Measurements from ENCODE around the gene SLC6A6. TPM values are rescaled to one million over a fixed set of nuclear protein-coding genes. Genes with fewer than 3 reads are reported as not detected.
A peak's percentile ranks its signal among the peaks of the same experiment; 100 is the strongest.
"Not testable (repeated sequence)": the region's sequence is repeated elsewhere in the genome, so short reads cannot be mapped to it uniquely, and the experiment has no call there.

The SLC6A6 gene
- total RNA-seq, 1 donor from 2014 or later: 35.4 TPM

GRCh38 chr3:14436954-14437281 is 34.5 kb downstream of the SLC6A6 start:
- H3K36me3 ChIP-seq: no peaks in the 10 kb centered on the region
- no peaks in the 10 kb centered on the region for H3K9me3 ChIP-seq (replicated peaks)
- peak overlapping the region; percentile 83 for H3K27ac ChIP-seq (replicated peaks)
- TF ChIP-seq CTCF (IDR thresholded peaks at IDR 0.05; ENCODE audit: borderline replicate concordance): no peak
- no peak overlapping the region for H3K4me3 ChIP-seq
- intact Hi-C loops (cut with micrococcal nuclease): no loop called here
- H3K27me3 ChIP-seq (ENCODE audit: low read depth): peaks cover 29% of the 10 kb centered on the region
- DNase-seq: no peak
- peaks cover 98% of the 10 kb centered on the region for H3K4me1 ChIP-seq

- intact Hi-C loops (cut with micrococcal nuclease); H3K36me3 ChIP-seq; DNase-seq; H3K4me3 ChIP-seq; H3K27ac ChIP-seq (replicated peaks); H3K9me3 ChIP-seq (replicated peaks): not testable (repeated sequence)
- Histone ChIP-seq H3K27me3 (ENCODE audit: low read depth) (peaks cover 35% of the 10 kb centered on the region), H3K4me1 (peaks cover 98% of the 10 kb centered on the region)
These were observed 35.3 kb downstream of the SLC6A6 start for GRCh38 chr3:14437705-14438104.

GRCh38 chr3:14438262-14438661 is 35.9 kb downstream of the SLC6A6 start:
- intact Hi-C loops (cut with micrococcal nuclease): no loop called here
- H3K4me1 ChIP-seq: peaks cover 93% of the 10 kb centered on the region
- H3K27me3 ChIP-seq (ENCODE audit: low read depth): peaks cover 36% of the 10 kb centered on the region
- H3K36me3 ChIP-seq: no peaks in the 10 kb centered on the region
- peak overlapping the region; percentile 73 for H3K27ac ChIP-seq (replicated peaks)
- no peak for TF ChIP-seq CTCF (IDR thresholded peaks at IDR 0.05; ENCODE audit: borderline replicate concordance)
- DNase-seq: no peak
- no peaks in the 10 kb centered on the region for H3K9me3 ChIP-seq (replicated peaks)
- peak overlapping the region; percentile 25 for H3K4me3 ChIP-seq

- no peak for TF ChIP-seq CTCF (IDR thresholded peaks at IDR 0.05; ENCODE audit: borderline replicate concordance)
- no peaks in the 10 kb centered on the region for H3K9me3 ChIP-seq (replicated peaks)
- intact Hi-C loops (cut with micrococcal nuclease): no loop called here
- H3K36me3 ChIP-seq: no peaks in the 10 kb centered on the region
- H3K27ac ChIP-seq (replicated peaks): peak overlapping the region; percentile 73
- peaks cover 42% of the 10 kb centered on the region for H3K27me3 ChIP-seq (ENCODE audit: low read depth)
- peaks cover 87% of the 10 kb centered on the region for H3K4me1 ChIP-seq
- no peak for DNase-seq
- H3K4me3 ChIP-seq: peak overlapping the region; percentile 25
These were observed 36.5 kb downstream of the SLC6A6 start for GRCh38 chr3:14438929-14439328.

- H3K36me3 ChIP-seq: peaks cover 5% of the 10 kb centered on the region
- no peak for TF ChIP-seq CTCF (IDR thresholded peaks at IDR 0.05; ENCODE audit: borderline replicate concordance)
- H3K27me3 ChIP-seq (ENCODE audit: low read depth): peaks cover 44% of the 10 kb centered on the region
- H3K27ac ChIP-seq (replicated peaks): peak overlapping the region; percentile 73
- H3K9me3 ChIP-seq (replicated peaks): no peaks in the 10 kb centered on the region
- peak; percentile 83 for DNase-seq
- H3K4me1 ChIP-seq: peaks cover 80% of the 10 kb centered on the region
- intact Hi-C loops (cut with micrococcal nuclease): no loop called here
- peak overlapping the region; percentile 25 for H3K4me3 ChIP-seq
These were observed 37.2 kb downstream of the SLC6A6 start for GRCh38 chr3:14439501-14440167.

GRCh38 chr3:14440168-14440518 is 37.7 kb downstream of the SLC6A6 start:
- intact Hi-C loops (cut with micrococcal nuclease): no loop called here
- no peak for TF ChIP-seq CTCF (IDR thresholded peaks at IDR 0.05; ENCODE audit: borderline replicate concordance)
- H3K9me3 ChIP-seq (replicated peaks): no peaks in the 10 kb centered on the region
- peaks cover 44% of the 10 kb centered on the region for H3K27me3 ChIP-seq (ENCODE audit: low read depth)
- DNase-seq: no peak
- peaks cover 7% of the 10 kb centered on the region for H3K36me3 ChIP-seq
- peak overlapping the region; percentile 73 for H3K27ac ChIP-seq (replicated peaks)
- peaks cover 75% of the 10 kb centered on the region for H3K4me1 ChIP-seq
- peak overlapping the region; percentile 25 for H3K4me3 ChIP-seq

All from left ventricle myocardium inferior (tissue), 1 donor.